ENCODE results near the gene ARIH2. TPM values are rescaled to one million over a fixed set of nuclear protein-coding genes. Genes with fewer than 3 reads are reported as not detected.
"Not testable (repeated sequence)": the region's sequence is repeated elsewhere in the genome, so short reads cannot be mapped to it uniquely, and the experiment has no call there.

Gene ARIH2
- total RNA-seq, 1 experiment from 2014 or later: 167 TPM

- DNase-seq (ENCODE audit: unreplicated experiment): peak; percentile 91
- Mint-ChIP-seq H3K4me1 (ENCODE audit: insufficient read depth, unreplicated experiment) (peaks cover 20% of the 10 kb centered on the region), H3K9me3 (ENCODE audit: unreplicated experiment) (no peaks in the 10 kb centered on the region), H3K4me3 (ENCODE audit: unreplicated experiment) (peak within 1 kb of the TSS; percentile 90), H3K36me3 (ENCODE audit: insufficient read depth, unreplicated experiment) (no peaks in the 10 kb centered on the region), H3K27ac (ENCODE audit: low read depth, unreplicated experiment) (peak within 1 kb of the TSS; percentile 90), H3K27me3 (ENCODE audit: insufficient read depth, unreplicated experiment) (no peaks in the 10 kb centered on the region)
- intact Hi-C loops (cut with micrococcal nuclease): loop anchor here (1.0 kb wide), 1 partner anchor 51 kb away; the partner anchor contains the start of gene PRKAR2A
- POLR2A ChIA-PET: interaction anchor here (0.6 to 4.1 kb wide), 13 partner anchors 9 to 770 kb away, joined by 3 to 32 read pairs (median 3); partner anchors contain the start of genes ARIH2, DAG1, IP6K2 and PRKAR2A
- CTCF ChIA-PET: interaction anchor here (0.6 kb wide), 2 partner anchors 89 to 725 kb away, joined by 3 to 4 read pairs; no protein-coding TSS in a partner anchor
- TF ChIP-seq CTCF (IDR thresholded peaks at IDR 0.05; ENCODE audit: unreplicated experiment): no peak
- BruUV-seq (replicated peaks): no TSS peak
Observed at GRCh38 chr3:48898383-48899234, 20.0 kb upstream of the ARIH2 start, which contains the start of gene SLC25A20. SLC25A20 (minus strand) TSS chr3:48898882; CDS start chr3:48898794, 88 bp downstream.

DNA sequence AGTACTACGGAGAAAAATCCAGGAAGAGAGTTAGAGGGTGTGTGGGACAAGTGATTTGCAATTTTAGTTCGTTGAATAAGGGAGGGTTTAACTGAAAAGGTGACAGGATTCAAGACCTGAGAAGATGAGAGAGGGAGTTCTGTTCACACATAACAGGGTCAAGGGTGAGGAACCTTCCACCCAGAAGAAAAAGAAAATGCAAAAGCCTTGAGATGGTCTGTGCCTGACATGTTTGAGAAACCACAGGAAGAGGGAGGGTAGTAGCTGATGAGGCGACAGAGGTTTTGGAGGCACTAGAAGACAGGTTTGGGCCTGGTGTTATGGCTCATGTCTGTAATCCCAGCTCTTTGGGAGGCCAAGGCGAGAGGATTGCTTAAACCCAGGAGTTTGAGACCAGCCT, 19.4 kb upstream of the ARIH2 start:
- Mint-ChIP-seq H3K27me3 (ENCODE audit: insufficient read depth, unreplicated experiment) (no peaks in the 10 kb centered on the region), H3K36me3 (ENCODE audit: insufficient read depth, unreplicated experiment) (no peaks in the 10 kb centered on the region), H3K9me3 (ENCODE audit: unreplicated experiment) (no peaks in the 10 kb centered on the region), H3K4me1 (ENCODE audit: insufficient read depth, unreplicated experiment) (peaks cover 20% of the 10 kb centered on the region), H3K27ac (ENCODE audit: low read depth, unreplicated experiment) (peak overlapping the region; percentile 90), H3K4me3 (ENCODE audit: unreplicated experiment) (peak overlapping the region; percentile 90)
- intact Hi-C loops (cut with micrococcal nuclease): loop anchor here (1.0 kb wide), 1 partner anchor 52 kb away; the partner anchor contains the start of gene PRKAR2A
- DNase-seq (ENCODE audit: unreplicated experiment): no peak
- BruUV-seq (replicated peaks): no TSS peak
- POLR2A ChIA-PET: interaction anchor here (0.5 to 4.1 kb wide), 9 partner anchors 10 to 1103 kb away, joined by 3 to 32 read pairs (median 5); partner anchors contain the start of genes ARIH2, IP6K2 and PRKAR2A
- TF ChIP-seq CTCF (IDR thresholded peaks at IDR 0.05; ENCODE audit: unreplicated experiment): no peak
- CTCF ChIA-PET: no interaction called here

- H3K4me3 Mint-ChIP-seq (ENCODE audit: unreplicated experiment); H3K36me3 Mint-ChIP-seq (ENCODE audit: insufficient read depth, unreplicated experiment); H3K27me3 Mint-ChIP-seq (ENCODE audit: insufficient read depth, unreplicated experiment); H3K9me3 Mint-ChIP-seq (ENCODE audit: unreplicated experiment); H3K4me1 Mint-ChIP-seq (ENCODE audit: insufficient read depth, unreplicated experiment); H3K27ac Mint-ChIP-seq (ENCODE audit: low read depth, unreplicated experiment); DNase-seq (ENCODE audit: unreplicated experiment); intact Hi-C loops (cut with micrococcal nuclease); BruUV-seq (replicated peaks): not testable (repeated sequence)
- ChIA-PET POLR2A (interaction anchor here (0.8 to 2.6 kb wide), 2 partner anchors 9 to 12 kb away, joined by 3 to 11 read pairs; partner anchors contain the start of genes ARIH2 and SLC25A20), CTCF (interaction anchor here (0.6 to 0.8 kb wide), 2 partner anchors 11 to 917 kb away, joined by 4 read pairs; no protein-coding TSS in a partner anchor)
Observed at GRCh38 chr3:48907026-48907425, 11.6 kb upstream of the ARIH2 start.

GRCh38 chr3:48915296-48915695, 3.3 kb upstream of the ARIH2 start:
- ChIA-PET POLR2A (interaction anchor here (0.7 to 1.1 kb wide), 2 partner anchors 17 to 488 kb away, joined by 3 read pairs; partner anchors contain the start of gene SLC25A20), CTCF (no interaction called here)
- TF ChIP-seq CTCF (IDR thresholded peaks at IDR 0.05; ENCODE audit: unreplicated experiment): no peak
- Mint-ChIP-seq H3K27me3 (ENCODE audit: insufficient read depth, unreplicated experiment) (no peaks in the 10 kb centered on the region), H3K4me3 (ENCODE audit: unreplicated experiment) (no peak overlapping the region), H3K27ac (ENCODE audit: low read depth, unreplicated experiment) (no peak overlapping the region), H3K36me3 (ENCODE audit: insufficient read depth, unreplicated experiment) (peaks cover 13% of the 10 kb centered on the region), H3K4me1 (ENCODE audit: insufficient read depth, unreplicated experiment) (no peaks in the 10 kb centered on the region), H3K9me3 (ENCODE audit: unreplicated experiment) (no peaks in the 10 kb centered on the region)
- BruUV-seq (replicated peaks): no TSS peak
- intact Hi-C loops (cut with micrococcal nuclease): loop anchor here (5.0 to 10.0 kb wide), 2 partner anchors 92 to 220 kb away; partner anchors contain the start of gene WDR6
- no peak for DNase-seq (ENCODE audit: unreplicated experiment)
